HEK293 (cell line): ENCODE measurements around the gene ATP1A3.

Experiments
- EGR2 ChIP-seq: fragments of 450-650 bp; formaldehyde crosslinking; IDR thresholded peaks from 2 replicates; pipeline ENCODE4 v1.5.1; 2016; ENCODE audit warnings: low read depth, missing biosample characterization, missing genetic modification characterization
- ELK4 ChIP-seq: IDR thresholded peaks from 2 replicates; pipeline ENCODE4 v1.6.1; 2011; ENCODE audit warnings: mild to moderate bottlenecking, low read depth, low read length, borderline replicate concordance
- HOXD13 ChIP-seq: sonication (generic); formaldehyde crosslinking; IDR thresholded peaks from 2 replicates; pipeline ENCODE4 v1.8.0; 2022; ENCODE audit warnings: missing genetic modification reagents, borderline replicate concordance
- KLF1 ChIP-seq: fragments of 450-650 bp; formaldehyde crosslinking; IDR thresholded peaks from 2 replicates; pipeline ENCODE4 v1.5.1; 2016; ENCODE audit warnings: missing biosample characterization, missing genetic modification characterization
- PRDM1 ChIP-seq: fragments of 450-650 bp; formaldehyde crosslinking; IDR thresholded peaks from 2 replicates; pipeline ENCODE4; 2016; ENCODE audit warnings: missing biosample characterization, missing genetic modification characterization
- SP3 ChIP-seq: fragments of 450-650 bp; formaldehyde crosslinking; IDR thresholded peaks from 2 replicates; pipeline ENCODE4 v1.5.1; 2016; ENCODE audit warnings: missing biosample characterization, missing genetic modification characterization
- SP7 ChIP-seq: fragments of 450-650 bp; formaldehyde crosslinking; IDR thresholded peaks from 2 replicates; pipeline ENCODE4 v1.5.1; 2016; ENCODE audit warnings: missing biosample characterization, missing genetic modification characterization
- YY1 ChIP-seq: fragments of 450-650 bp; formaldehyde crosslinking; IDR thresholded peaks from 2 replicates; pipeline ENCODE4 v1.5.1; 2018; ENCODE audit warnings: missing biosample characterization, missing genetic modification characterization
- ZBTB26 ChIP-seq: fragments of 450-650 bp; formaldehyde crosslinking; optimal IDR thresholded peaks from 2 replicates; pipeline ENCODE3; 2016; ENCODE audit warnings: missing biosample characterization, mild to moderate bottlenecking, missing genetic modification characterization
- ZBTB44 ChIP-seq: fragments of 450-650 bp; IDR thresholded peaks from 2 replicates; pipeline ENCODE4 v1.5.1; 2018; ENCODE audit warnings: missing biosample characterization, mild to moderate bottlenecking, missing genetic modification characterization
- ZFP69B ChIP-seq: fragments of 450-650 bp; formaldehyde crosslinking; IDR thresholded peaks from 2 replicates; pipeline ENCODE4 v1.5.1; 2016; ENCODE audit warnings: missing biosample characterization, missing genetic modification characterization
- ZNF174 ChIP-seq: fragments of 450-650 bp; formaldehyde crosslinking; IDR thresholded peaks from 2 replicates; pipeline ENCODE4 v1.5.0; 2017; ENCODE audit warnings: missing biosample characterization, mild to moderate bottlenecking, missing genetic modification characterization
- ZNF2 ChIP-seq: fragments of 450-650 bp; formaldehyde crosslinking; IDR thresholded peaks from 2 replicates; pipeline ENCODE4 v1.5.1; 2016; ENCODE audit warnings: missing biosample characterization, missing genetic modification characterization
- ZNF23 ChIP-seq: fragments of 450-650 bp; formaldehyde crosslinking; IDR thresholded peaks from 2 replicates; pipeline ENCODE4 v1.5.1; 2016; ENCODE audit warnings: missing biosample characterization, missing genetic modification characterization, borderline replicate concordance
- ZNF239 ChIP-seq: fragments of 450-650 bp; formaldehyde crosslinking; IDR thresholded peaks from 2 replicates; pipeline ENCODE4 v1.5.1; 2016; ENCODE audit warnings: missing biosample characterization, missing genetic modification characterization
- ZNF292 ChIP-seq: fragments of 450-650 bp; formaldehyde crosslinking; IDR thresholded peaks from 2 replicates; pipeline ENCODE4 v1.5.1; 2016; ENCODE audit warnings: low read depth, missing biosample characterization, missing genetic modification characterization, borderline replicate concordance
- ZNF398 ChIP-seq: fragments of 450-650 bp; formaldehyde crosslinking; IDR thresholded peaks from 2 replicates; pipeline ENCODE4 v1.5.1; 2017; ENCODE audit warnings: missing biosample characterization, missing genetic modification characterization
- ZNF423 ChIP-seq: fragments of 450-650 bp; formaldehyde crosslinking; IDR thresholded peaks from 2 replicates; pipeline ENCODE4 v1.5.1; 2016; ENCODE audit warnings: missing biosample characterization, missing genetic modification characterization
- ZNF426 ChIP-seq: fragments of 450-650 bp; formaldehyde crosslinking; IDR thresholded peaks from 2 replicates; pipeline ENCODE4 v1.5.1; 2017; ENCODE audit warnings: missing biosample characterization, missing genetic modification characterization, mild to moderate bottlenecking, inconsistent platforms, moderate library complexity
- ZNF571 ChIP-seq: fragments of 450-650 bp; formaldehyde crosslinking; IDR thresholded peaks from 2 replicates; pipeline ENCODE4 v1.5.0; 2017; ENCODE audit warnings: missing biosample characterization, missing genetic modification characterization
- ZNF626 ChIP-seq: fragments of 450-650 bp; sonication (Bioruptor Pico); formaldehyde crosslinking; IDR thresholded peaks from 2 replicates; pipeline ENCODE4 v1.5.1; 2018; ENCODE audit warnings: missing biosample characterization, missing genetic modification characterization, inconsistent platforms
- ZNF639 ChIP-seq: fragments of 450-650 bp; formaldehyde crosslinking; IDR thresholded peaks from 2 replicates; pipeline ENCODE4 v1.5.1; 2016; ENCODE audit warnings: missing biosample characterization, missing genetic modification characterization
- ZNF704 ChIP-seq: fragments of 450-650 bp; formaldehyde crosslinking; IDR thresholded peaks from 2 replicates; pipeline ENCODE4 v1.5.1; 2016; ENCODE audit warnings: missing biosample characterization, missing genetic modification characterization
- ZNF76 ChIP-seq: fragments of 450-650 bp; formaldehyde crosslinking; IDR thresholded peaks from 2 replicates; pipeline ENCODE4; 2016; ENCODE audit warnings: low read depth, missing biosample characterization, missing genetic modification characterization, borderline replicate concordance
- ZNF768 ChIP-seq: fragments of 450-650 bp; formaldehyde crosslinking; IDR thresholded peaks from 2 replicates; pipeline ENCODE4 v1.5.1; 2018; ENCODE audit warnings: missing biosample characterization, mild to moderate bottlenecking, missing genetic modification characterization
- ZNF777 ChIP-seq: fragments of 450-650 bp; formaldehyde crosslinking; IDR thresholded peaks from 2 replicates; pipeline ENCODE4 v1.5.1; 2017; ENCODE audit warnings: missing biosample characterization, missing genetic modification characterization, borderline replicate concordance
- ZNF785 ChIP-seq: fragments of 450-650 bp; formaldehyde crosslinking; IDR thresholded peaks from 2 replicates; pipeline ENCODE4 v1.5.1; 2016; ENCODE audit warnings: missing biosample characterization, missing genetic modification characterization
- ZSCAN16 ChIP-seq: fragments of 450-650 bp; formaldehyde crosslinking; IDR thresholded peaks from 2 replicates; pipeline ENCODE4 v1.5.1; 2016; ENCODE audit warnings: missing biosample characterization, missing genetic modification characterization
- ZSCAN23 ChIP-seq: fragments of 450-650 bp; formaldehyde crosslinking; IDR thresholded peaks from 2 replicates; pipeline ENCODE4 v1.5.1; 2016; ENCODE audit warnings: missing biosample characterization, missing genetic modification characterization
- ZSCAN4 ChIP-seq: fragments of 450-650 bp; formaldehyde crosslinking; IDR thresholded peaks from 2 replicates; pipeline ENCODE4 v1.5.1; 2017; ENCODE audit warnings: missing biosample characterization, missing genetic modification characterization

ATP1A3 gene

GRCh38 chr19:41939861-41940730, 53.9 kb downstream of the ATP1A3 start (continued):
- TF ChIP-seq ELK4, result no peak
- TF ChIP-seq ZNF626 (tag by site-specific recombination), result no peak
- no peak for TF ChIP-seq ZNF768 (tag by site-specific recombination)
- no peak for TF ChIP-seq ZBTB44 (tag by site-specific recombination)
- TF ChIP-seq ZSCAN4 (tag by site-specific recombination), result 0 out of 2 replicates have a peak, but pooled peaks have one; percentile 21
- no peak for TF ChIP-seq YY1
- TF ChIP-seq ZNF23, result no peak
- TF ChIP-seq ZNF398 (tag by site-specific recombination), result peak; percentile 96
- TF ChIP-seq ZNF639 (tag by site-specific recombination), result no peak
- TF ChIP-seq ZSCAN23, result no peak
- peak; percentile 81 for TF ChIP-seq PRDM1 (tag by site-specific recombination)
- peak; percentile 70; the same call in 1 of the 2 replicates for TF ChIP-seq ZNF785 (tag by site-specific recombination)
- no peak for TF ChIP-seq ZNF239 (tag by site-specific recombination)
- no peak for TF ChIP-seq HOXD13 (CRISPR knock-in tag)
- peak; percentile 53 for TF ChIP-seq SP3 (tag by site-specific recombination)
- peak; percentile 90 for TF ChIP-seq ZNF777 (tag by site-specific recombination)
- TF ChIP-seq ZNF423 (tag by site-specific recombination), result no peak
- no peak for TF ChIP-seq ZNF174 (tag by site-specific recombination)
- TF ChIP-seq ZNF704 (tag by site-specific recombination), result no peak
- TF ChIP-seq ZBTB26 (tag by site-specific recombination), result peak; percentile 74
- no peak for TF ChIP-seq ZNF571
- peak; percentile 49 for TF ChIP-seq SP7 (tag by site-specific recombination)
- TF ChIP-seq ZNF292, result no peak
- TF ChIP-seq EGR2 (tag by site-specific recombination), result peak; percentile 82
- TF ChIP-seq KLF1 (tag by site-specific recombination), result peak; percentile 55; the same call in 1 of the 2 replicates
- TF ChIP-seq ZNF426 (tag by site-specific recombination), result no peak
- TF ChIP-seq ZFP69B (tag by site-specific recombination), result 0 out of 2 replicates have a peak, but pooled peaks have one; percentile 24
- TF ChIP-seq ZNF2 (tag by site-specific recombination), result no peak
- no peak for TF ChIP-seq ZNF76
- TF ChIP-seq ZSCAN16 (tag by site-specific recombination), result no peak
